ENCODE measurements around the gene APLF. TPM values are rescaled to one million over a fixed set of nuclear protein-coding genes. Genes with fewer than 3 reads are reported as not detected.
"Not testable (repeated sequence)": the region's sequence is repeated elsewhere in the genome, so short reads cannot be mapped to it uniquely, and the experiment has no call there.

Gene APLF
- total RNA-seq, 4 donors from 2014 or later = 2.3 to 4.8 (median 3.5) TPM

- in situ Hi-C loops (cut with MboI; ENCODE audit: low sequenced_read_pairs in 4 of 4) (no loop called here), intact Hi-C loops (cut with DNase I; ENCODE audit: low total_unique reads) (no loop called here)
- H3K27me3 ChIP-seq = no peaks in the 10 kb centered on the region
- H3K36me3 ChIP-seq = no peaks in the 10 kb centered on the region
- no peaks in the 10 kb centered on the region for H3K4me1 ChIP-seq
- no peaks in the 10 kb centered on the region for H3K9me3 ChIP-seq
- ATAC-seq (no peak), DNase-seq (no peak)
- H3K27ac ChIP-seq = no peak overlapping the region
- TF ChIP-seq POLR2A (IDR thresholded peaks at IDR 0.05) = no peak
- no peak for TF ChIP-seq CTCF (IDR thresholded peaks at IDR 0.05 in 4 of 5, conservative IDR thresholded peaks at IDR 0.05 in 1 of 5)
- H3K4me3 ChIP-seq = no peak overlapping the region
These were observed 69.6 kb downstream of the APLF start for GRCh38 chr2:68537011-68537410.

- Histone ChIP-seq H3K9me3 (no peaks in the 10 kb centered on the region), H3K36me3 (no peaks in the 10 kb centered on the region), H3K4me1 (no peaks in the 10 kb centered on the region), H3K27ac (no peak overlapping the region), H3K4me3 (no peak overlapping the region), H3K27me3 (no peaks in the 10 kb centered on the region)
- TF ChIP-seq POLR2A (IDR thresholded peaks at IDR 0.05) = no peak
- no peak for TF ChIP-seq CTCF (IDR thresholded peaks at IDR 0.05 in 4 of 5, conservative IDR thresholded peaks at IDR 0.05 in 1 of 5)
- intact Hi-C loops (cut with DNase I; ENCODE audit: low total_unique reads) (no loop called here), in situ Hi-C loops (cut with MboI; ENCODE audit: low sequenced_read_pairs in 4 of 4) (no loop called here)
- no peak for DNase-seq
- no peak for ATAC-seq
These were observed 70.4 kb downstream of the APLF start for GRCh38 chr2:68537809-68538208.

GRCh38 chr2:68544811-68545210 is 77.4 kb downstream of the APLF start:
- H3K4me3 ChIP-seq = no peak overlapping the region
- H3K36me3 ChIP-seq = no peaks in the 10 kb centered on the region
- ATAC-seq (no peak), DNase-seq (no peak)
- H3K27ac ChIP-seq = no peak overlapping the region
- TF ChIP-seq CTCF (IDR thresholded peaks at IDR 0.05 in 4 of 5, conservative IDR thresholded peaks at IDR 0.05 in 1 of 5) (no peak), POLR2A (IDR thresholded peaks at IDR 0.05) (no peak)
- intact Hi-C loops (cut with DNase I; ENCODE audit: low total_unique reads) (no loop called here), in situ Hi-C loops (cut with MboI; ENCODE audit: low sequenced_read_pairs in 4 of 4) (no loop called here)
- H3K4me1 ChIP-seq = no peaks in the 10 kb centered on the region
- H3K27me3 ChIP-seq = no peaks in the 10 kb centered on the region
- H3K9me3 ChIP-seq = no peaks in the 10 kb centered on the region

- in situ Hi-C loops (cut with MboI; ENCODE audit: low sequenced_read_pairs in 4 of 4) = no loop called here
- Histone ChIP-seq H3K36me3 (peaks cover 0 to 4% of the 10 kb centered on the region in 2 donors), H3K27ac (no peak overlapping the region), H3K9me3 (no peaks in the 10 kb centered on the region), H3K27me3 (no peaks in the 10 kb centered on the region), H3K4me1 (no peaks in the 10 kb centered on the region), H3K4me3 (no peak overlapping the region)
- no peak for TF ChIP-seq POLR2A (IDR thresholded peaks at IDR 0.05)
- TF ChIP-seq CTCF (IDR thresholded peaks at IDR 0.05 in 4 of 5, conservative IDR thresholded peaks at IDR 0.05 in 1 of 5) = no peak
- DNase-seq (no peak), ATAC-seq (no peak)
- intact Hi-C loops (cut with DNase I; ENCODE audit: low total_unique reads) = no loop called here
These were observed 81.0 kb downstream of the APLF start for GRCh38 chr2:68548396-68548795.

- intact Hi-C loops (cut with DNase I; ENCODE audit: low total_unique reads) = no loop called here
- no peak overlapping the region for H3K27ac ChIP-seq
- ATAC-seq (no peak), DNase-seq (no peak)
- H3K9me3 ChIP-seq = no peaks in the 10 kb centered on the region
- H3K4me3 ChIP-seq = no peak overlapping the region
- in situ Hi-C loops (cut with MboI; ENCODE audit: low sequenced_read_pairs in 4 of 4) = no loop called here
- no peaks in the 10 kb centered on the region for H3K27me3 ChIP-seq
- peaks cover 0 to 4% of the 10 kb centered on the region in 2 donors for H3K36me3 ChIP-seq
- H3K4me1 ChIP-seq = no peaks in the 10 kb centered on the region
- TF ChIP-seq POLR2A (IDR thresholded peaks at IDR 0.05) (no peak), CTCF (IDR thresholded peaks at IDR 0.05 in 4 of 5, conservative IDR thresholded peaks at IDR 0.05 in 1 of 5) (no peak)
These were observed 85.7 kb downstream of the APLF start for GRCh38 chr2:68553098-68553497.

- not testable (repeated sequence) for ATAC-seq, H3K27ac ChIP-seq
These were observed 88.2 kb downstream of the APLF start for GRCh38 chr2:68555425-68556206.

More at GRCh38 chr2:68555425-68556206, 88.2 kb downstream of the APLF start:
- DNase-seq; H3K4me1 ChIP-seq; H3K4me3 ChIP-seq; H3K27me3 ChIP-seq; intact Hi-C loops (cut with DNase I; ENCODE audit: low total_unique reads); in situ Hi-C loops (cut with MboI; ENCODE audit: low sequenced_read_pairs in 4 of 4); H3K36me3 ChIP-seq; H3K9me3 ChIP-seq: not testable (repeated sequence)

Measured in gastrocnemius medialis (tissue), 4 donors.